ENCODE results near the gene EPRS1. TPM values are rescaled to one million over a fixed set of nuclear protein-coding genes. Genes with fewer than 3 reads are reported as not detected.
"Not testable (repeated sequence)": the region's sequence is repeated elsewhere in the genome, so short reads cannot be mapped to it uniquely, and the experiment has no call there.

EPRS1 gene
- total RNA-seq, 1 donor from 2014 or later = 199 TPM

DNA sequence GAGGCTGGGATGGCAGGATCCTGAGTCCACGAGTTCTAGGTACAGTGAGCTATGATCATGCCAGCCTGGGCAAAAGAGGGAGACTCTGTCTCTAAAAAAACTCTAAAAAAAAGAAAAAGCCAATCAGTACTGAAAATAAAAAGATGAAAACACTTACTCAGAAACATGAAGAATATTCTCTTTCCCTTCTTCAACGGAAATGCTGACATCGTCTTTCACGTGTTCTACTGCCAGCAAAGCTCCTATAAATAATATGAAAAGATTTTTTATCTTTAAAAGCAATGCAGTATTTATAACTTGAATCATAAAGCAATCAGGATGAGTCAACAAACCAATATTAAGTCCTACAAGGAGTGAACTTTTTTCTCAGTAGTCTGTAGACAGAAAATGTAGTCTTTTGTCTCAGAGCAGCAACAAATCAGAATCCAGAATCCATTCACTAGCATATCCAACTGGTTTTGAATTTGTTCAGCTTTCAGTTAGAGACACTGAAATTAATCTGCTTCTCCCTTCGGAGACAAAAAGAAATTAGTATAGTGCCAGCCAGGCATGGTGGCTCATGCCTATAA lies 6.2 kb downstream of the EPRS1 start:
- FAIRE-seq = no peak

DNA sequence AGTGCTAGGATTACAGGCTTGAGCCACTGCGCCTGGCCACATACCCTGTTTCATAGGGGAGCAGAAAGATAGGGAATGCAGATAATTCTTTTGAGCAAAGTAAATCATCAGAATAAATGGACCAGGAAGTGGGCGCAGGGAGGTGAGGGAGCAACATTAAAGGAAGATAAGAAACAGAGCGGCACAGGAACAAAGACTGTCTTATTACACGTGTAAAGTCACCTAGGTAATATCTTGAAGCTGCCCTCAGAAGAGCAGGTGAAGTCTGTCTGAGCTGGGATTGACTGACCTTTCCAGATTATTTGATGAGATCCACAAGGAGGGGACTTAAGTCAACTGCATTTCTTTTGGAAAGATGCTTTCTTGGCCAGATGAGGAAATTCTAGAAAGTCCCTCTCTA lies 7.7 kb downstream of the EPRS1 start:
- no peak for FAIRE-seq
- DNase-seq (ENCODE audit: low spot score in 2 of 2) = no peak

More for the DNA sequence above, 6.2 kb downstream of the EPRS1 start:
- no peak for DNase-seq (ENCODE audit: low spot score in 2 of 2)

DNA sequence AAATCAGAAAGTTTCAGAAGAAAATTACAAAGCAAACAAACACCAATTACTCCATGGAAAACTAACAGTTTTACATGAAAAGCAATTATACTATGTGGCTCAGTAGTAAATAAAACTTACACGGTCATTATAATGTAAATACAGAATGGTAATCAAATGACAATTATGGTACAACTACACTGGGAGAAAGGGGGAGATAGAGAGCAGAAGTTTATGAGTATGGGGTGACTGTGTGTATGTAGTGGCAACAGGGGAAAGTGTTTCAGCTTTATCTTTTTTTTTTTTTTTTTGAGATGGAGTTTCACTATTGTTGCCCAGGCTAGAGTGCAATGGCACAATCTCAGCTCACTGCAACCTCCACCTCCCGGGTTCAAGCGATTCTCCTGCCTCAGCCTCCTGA lies 8.5 kb downstream of the EPRS1 start:
- not testable (repeated sequence) for FAIRE-seq; DNase-seq (ENCODE audit: low spot score in 2 of 2)

DNA sequence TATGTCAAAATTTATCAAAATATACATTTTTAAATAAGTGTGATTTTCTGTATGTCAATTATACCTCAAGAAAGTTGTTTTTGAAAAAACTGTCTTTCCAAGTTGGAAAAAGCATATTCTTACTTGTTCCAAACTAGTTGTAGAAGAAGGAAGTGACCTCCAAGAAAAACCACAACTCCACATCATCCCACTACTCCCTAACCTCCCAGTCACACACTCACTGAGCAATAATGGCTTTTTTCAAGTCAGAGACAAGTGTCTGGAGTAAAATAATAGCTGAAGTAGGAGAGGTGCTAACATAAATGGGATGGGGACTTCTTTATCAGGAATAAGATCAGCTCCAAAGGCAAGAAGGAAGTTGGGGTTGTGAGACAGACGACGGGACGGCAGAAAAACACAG lies 13.4 kb downstream of the EPRS1 start:
- no peak for DNase-seq (ENCODE audit: low spot score in 2 of 2)
- no peak for FAIRE-seq

DNA sequence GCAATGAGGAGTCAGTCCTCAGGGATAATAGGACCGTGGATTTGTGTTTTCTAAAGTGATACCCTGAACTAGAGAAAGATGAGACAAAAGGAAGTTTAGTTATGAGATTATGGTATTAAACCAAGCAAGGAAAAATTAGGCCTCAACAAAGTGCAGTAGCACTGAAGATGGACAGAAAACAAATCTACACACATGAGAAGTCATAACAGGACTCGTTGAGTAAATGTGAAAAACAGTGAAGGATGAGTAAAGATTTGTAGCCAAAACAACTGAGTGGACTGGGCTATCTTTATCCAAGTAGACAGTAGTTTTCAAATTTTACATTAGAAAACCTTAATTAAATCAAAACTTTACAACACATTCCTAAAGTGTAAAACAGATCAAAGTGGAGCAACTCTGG lies 15.0 kb downstream of the EPRS1 start:
- no peak for DNase-seq (ENCODE audit: low spot score in 2 of 2)
- FAIRE-seq = no peak

DNA sequence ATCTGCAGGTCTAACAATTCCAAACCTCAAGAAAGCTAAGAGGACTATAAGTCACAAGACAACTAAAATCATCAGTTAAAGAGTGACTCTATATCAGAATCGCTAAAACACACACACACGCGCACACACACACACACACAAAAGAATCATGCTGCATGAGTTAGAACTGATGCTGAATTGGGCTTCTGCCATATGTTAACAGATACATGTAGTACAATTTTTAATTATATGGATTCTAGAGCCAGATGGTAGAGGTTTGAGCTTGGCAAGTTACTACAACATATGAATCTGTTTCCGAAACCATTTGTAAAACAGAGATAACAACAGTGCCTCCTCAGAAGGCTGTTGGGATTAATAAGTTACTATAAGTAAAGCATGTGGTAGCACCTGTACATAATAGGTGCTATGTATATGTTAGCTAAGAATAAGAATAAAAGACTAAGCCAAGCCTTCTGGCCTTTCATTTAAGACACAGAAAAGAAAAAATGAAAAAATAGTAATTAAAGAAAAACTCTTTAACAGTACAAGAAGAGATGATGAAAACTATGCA lies 17.9 kb downstream of the EPRS1 start:
- FAIRE-seq = no peak
- DNase-seq (ENCODE audit: low spot score in 2 of 2) = no peak

DNA sequence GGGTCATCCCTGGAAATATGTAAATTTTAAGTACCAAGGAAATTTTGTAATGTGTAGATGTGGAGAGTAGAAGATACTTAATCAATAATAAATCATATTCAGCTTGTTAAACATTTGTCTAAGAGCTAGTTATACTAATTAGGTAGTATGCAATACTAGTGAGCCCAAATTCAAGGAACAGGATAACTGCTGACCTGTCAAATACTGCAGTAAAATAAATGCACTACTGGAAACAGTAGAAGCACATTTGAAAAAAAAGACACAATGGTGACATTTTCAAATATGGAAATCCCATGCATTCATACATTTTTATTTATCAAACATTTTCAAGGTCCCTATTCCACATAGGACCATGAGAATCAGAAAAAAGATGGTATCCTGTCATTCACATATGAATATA lies 27.2 kb downstream of the EPRS1 start:
- FAIRE-seq = no peak
- DNase-seq (ENCODE audit: low spot score in 2 of 2) = no peak

DNA sequence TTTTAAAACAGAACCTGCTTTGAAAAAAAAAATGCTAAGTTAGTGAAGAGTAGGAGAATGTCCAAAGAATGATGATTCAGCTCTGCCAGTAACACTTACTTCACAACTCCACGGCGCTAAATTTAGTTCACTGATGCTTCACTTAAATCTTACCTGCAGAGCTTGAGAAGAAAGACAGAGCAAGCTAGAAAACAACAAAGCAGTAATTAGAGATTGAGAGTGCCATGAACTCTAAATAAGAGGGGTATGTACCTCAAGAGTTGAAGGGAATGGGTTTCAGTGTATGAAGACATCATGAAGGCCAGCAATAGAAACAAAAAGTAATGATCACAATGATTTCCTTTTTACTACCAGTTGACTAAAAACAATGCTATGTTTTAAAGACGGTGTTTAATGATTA lies 32.8 kb downstream of the EPRS1 start:
- FAIRE-seq (no peak), DNase-seq (ENCODE audit: low spot score in 2 of 2) (no peak)

DNA sequence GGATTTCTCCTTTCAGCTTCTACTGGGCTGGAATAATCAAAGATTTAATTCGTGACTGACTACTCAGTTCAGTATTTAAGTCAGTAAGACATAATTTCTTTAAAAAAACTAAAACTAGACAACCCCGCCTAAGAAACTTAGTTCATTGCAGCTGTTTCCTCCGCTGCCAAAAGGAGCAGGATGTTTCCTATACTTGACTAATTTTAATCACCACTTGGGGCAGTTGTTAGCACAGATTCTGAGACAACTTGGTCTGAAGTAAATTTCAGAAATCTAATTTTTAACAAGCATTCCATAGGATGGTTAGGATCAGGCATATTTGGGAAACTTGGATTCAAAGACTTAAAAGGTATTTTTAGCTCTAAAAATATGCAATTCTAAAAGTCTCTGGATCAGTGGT lies 34.0 kb downstream of the EPRS1 start:
- FAIRE-seq (no peak), DNase-seq (ENCODE audit: low spot score in 2 of 2) (no peak)

DNA sequence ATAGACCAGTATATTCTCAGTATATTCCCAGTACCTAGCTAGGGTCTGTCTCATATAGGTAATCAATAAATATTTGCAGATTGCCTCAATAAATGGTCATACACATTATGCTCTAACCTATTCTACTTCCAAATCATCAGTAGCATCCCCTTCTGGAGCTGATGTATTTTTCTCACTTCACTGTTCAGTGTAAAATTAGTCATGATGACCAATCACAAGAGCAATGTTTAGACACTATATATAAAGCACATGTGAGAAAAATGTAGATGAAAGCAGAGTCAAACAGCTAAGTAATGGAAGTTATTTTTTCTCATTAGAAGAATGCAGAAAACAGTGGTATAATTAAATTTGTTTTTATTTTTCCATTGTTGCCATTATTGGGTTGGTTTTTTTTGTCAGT lies 34.7 kb downstream of the EPRS1 start:
- no peak for FAIRE-seq
- no peak for DNase-seq (ENCODE audit: low spot score in 2 of 2)

DNA sequence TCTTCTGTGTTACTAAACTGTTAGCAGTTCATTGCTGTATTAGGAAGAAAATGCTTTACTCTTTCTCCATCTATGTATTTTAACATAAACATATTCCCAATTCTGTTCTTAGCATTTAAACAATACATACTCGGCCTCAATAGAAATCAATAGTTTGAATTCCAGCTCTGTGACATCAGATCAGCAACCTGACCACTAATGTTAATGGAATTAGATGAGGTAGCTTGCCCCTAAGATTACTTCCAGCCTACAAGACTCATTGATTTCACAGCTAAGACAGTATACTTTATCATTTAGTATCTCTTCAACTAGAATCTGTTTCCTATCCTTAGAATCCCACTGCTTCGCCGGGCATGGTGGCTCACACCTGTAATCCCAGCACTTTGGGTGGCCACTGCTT lies 38.9 kb downstream of the EPRS1 start:
- FAIRE-seq (no peak), DNase-seq (ENCODE audit: low spot score in 2 of 2) (no peak)

DNA sequence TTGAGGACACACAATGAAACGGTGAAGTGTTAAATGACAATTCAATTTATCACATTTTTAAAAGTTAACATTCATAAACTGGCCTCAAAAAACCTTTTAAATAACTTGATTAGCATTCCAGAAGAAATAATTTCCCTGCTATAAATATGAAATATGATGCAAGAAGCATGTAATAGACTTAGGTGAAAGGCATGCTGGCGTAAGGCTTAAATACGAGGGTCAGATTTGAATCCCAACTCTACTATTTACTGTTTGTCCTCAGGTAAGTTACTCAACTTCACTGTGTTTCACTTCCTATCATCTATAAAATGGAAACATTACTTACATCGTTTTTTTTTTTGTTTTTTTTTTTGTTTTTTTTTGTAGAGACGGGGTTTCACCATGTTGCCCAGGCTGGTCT lies 40.8 kb downstream of the EPRS1 start:
- DNase-seq (ENCODE audit: low spot score in 2 of 2) (no peak), FAIRE-seq (no peak)

DNA sequence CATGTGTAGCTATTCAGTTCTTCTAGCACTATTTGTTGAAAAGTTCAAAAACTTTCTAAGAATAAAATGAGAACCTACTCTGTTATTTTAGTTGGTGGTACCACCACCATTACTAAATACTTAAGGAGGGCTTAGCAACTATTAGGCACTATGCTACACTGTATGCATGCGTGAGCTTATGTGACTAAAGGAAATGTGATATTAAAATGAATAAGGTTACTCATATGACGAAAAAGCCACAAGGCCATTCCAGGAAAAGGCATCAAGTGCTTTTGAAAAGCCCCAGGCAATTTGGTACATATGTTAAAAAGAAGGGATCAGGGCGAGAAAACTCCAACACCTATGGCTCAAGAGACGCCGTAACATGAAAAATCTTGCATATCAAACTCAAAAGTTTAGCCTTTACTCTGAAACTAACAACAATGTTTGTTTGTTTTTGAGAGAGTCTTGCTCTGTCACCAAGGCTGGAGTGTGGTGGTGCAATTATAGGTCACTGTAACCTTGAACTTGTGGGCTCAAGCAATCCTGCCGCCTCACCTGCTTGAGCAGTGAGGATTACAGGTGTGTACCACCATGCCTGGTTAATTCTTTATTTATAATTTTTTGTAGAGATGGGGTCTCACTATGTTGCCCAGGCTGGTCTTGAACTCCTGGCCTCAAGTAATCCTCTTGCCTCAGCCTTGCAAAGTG lies 42.5 kb downstream of the EPRS1 start:
- DNase-seq (ENCODE audit: low spot score in 2 of 2) (no peak), FAIRE-seq (no peak)

DNA sequence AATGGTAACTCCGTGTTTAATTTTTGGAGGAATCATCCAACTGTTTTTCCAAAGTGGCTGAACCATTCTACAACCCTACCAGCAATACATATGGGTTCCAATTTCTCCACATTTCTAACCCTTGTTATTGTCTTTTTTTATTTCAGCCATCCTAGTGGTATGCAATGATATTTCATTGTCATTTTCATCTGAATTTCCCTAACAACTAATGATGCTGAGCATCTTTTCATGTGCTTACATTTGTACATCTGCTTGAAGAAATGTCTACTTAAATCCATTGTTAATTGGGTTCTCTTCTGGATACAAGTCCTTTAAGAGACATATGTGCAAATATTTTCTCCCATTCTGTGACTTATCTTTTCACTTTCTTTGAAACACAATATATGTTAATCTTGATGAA lies 43.3 kb downstream of the EPRS1 start:
- FAIRE-seq (no peak), DNase-seq (ENCODE audit: low spot score in 2 of 2) (no peak)

DNA sequence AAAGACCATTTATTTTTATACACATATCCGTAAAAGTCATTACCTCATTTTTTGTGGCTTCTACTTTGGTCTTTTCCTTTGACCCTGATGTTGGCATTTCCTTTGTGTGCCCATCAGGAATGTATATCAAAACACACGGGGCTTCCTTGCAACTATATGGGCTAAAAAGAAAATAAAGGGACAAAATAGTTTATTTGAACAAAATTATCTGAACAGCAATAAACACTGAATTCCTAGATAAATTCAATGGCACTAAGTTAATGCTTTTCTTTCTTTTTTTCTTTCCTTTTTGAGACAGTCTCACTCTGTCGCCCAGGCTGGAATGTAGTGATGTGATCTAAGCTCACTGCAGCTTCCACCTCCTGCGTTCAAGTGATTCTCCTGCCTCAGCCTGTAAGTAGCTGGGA lies 45.2 kb downstream of the EPRS1 start:
- DNase-seq (ENCODE audit: low spot score in 2 of 2) = no peak
- no peak for FAIRE-seq

DNA sequence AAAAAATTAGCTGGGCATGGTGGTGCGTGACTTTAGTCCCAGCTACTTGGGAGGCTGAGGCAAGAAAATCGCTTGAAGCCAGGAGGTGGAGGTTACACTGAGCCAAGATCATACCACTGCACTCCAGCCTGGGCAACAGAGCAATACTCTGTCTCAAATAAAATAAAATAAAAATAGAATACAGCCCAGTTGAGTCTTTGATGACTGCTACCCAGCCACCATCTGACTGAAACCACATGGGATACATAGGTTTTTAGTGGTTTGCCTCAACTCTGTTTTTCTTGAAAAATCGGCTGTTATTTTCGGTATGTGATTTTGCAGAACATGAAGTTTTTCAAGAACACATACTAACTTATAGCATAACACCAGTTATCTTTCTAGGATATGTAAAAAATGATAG lies 46.5 kb downstream of the EPRS1 start:
- no peak for DNase-seq (ENCODE audit: low spot score in 2 of 2)
- no peak for FAIRE-seq

Other genes with a start within 250 kb of the EPRS1 start
- 19.2 TPM for gene SLC30A10, start 117.9 kb downstream of the EPRS1 start, total RNA-seq
- 25.7 TPM for gene BPNT1, start 43.3 kb upstream of the EPRS1 start, total RNA-seq
- 76.6 TPM for gene IARS2, start 47.6 kb upstream of the EPRS1 start, total RNA-seq
- gene RAB3GAP2, start 225.9 kb upstream of the EPRS1 start, total RNA-seq = 33.0 TPM

All from frontal cortex (tissue), 4 donors.